SK-N-SH treated with all-trans-retinoic acid at 6 μM for 48 hours (cell line): ENCODE results near the gene CNOT6L.

ENCODE experiments used
- ATAC-seq: fragments of 200-7000 bp; cut with Tn5 transposase; 3 replicates; pipeline ENCODE4 v1.9.1; 2020; ENCODE audit warnings: mild to moderate bottlenecking, moderate library complexity
- ARNTL ChIP-seq: fragments of 450-650 bp; formaldehyde crosslinking; IDR thresholded peaks from 2 replicates; pipeline ENCODE4 v1.5.0; 2020; ENCODE audit warnings: low read depth, mild to moderate bottlenecking, moderate library complexity, borderline replicate concordance
- BACH2 ChIP-seq: fragments of 250-450 bp; sonication (Bioruptor Pico); IDR thresholded peaks from 2 replicates; pipeline ENCODE4 v1.9.0; 2021; ENCODE audit warnings: mild to moderate bottlenecking, borderline replicate concordance
- CSDC2 ChIP-seq: fragments of 250-450 bp; sonication (Bioruptor Pico); IDR thresholded peaks from 2 replicates; pipeline ENCODE4 v1.5.0; 2020; ENCODE audit warnings: mild to moderate bottlenecking, moderate library complexity
- GLIS3 ChIP-seq: fragments of 250-450 bp; sonication (Bioruptor Pico); IDR thresholded peaks from 2 replicates; pipeline ENCODE4 v1.5.0; 2020; ENCODE audit warnings: mild to moderate bottlenecking, moderate library complexity
- ISL1 ChIP-seq: fragments of 250-450 bp; sonication (Bioruptor Pico); IDR thresholded peaks from 2 replicates; pipeline ENCODE4 v2.1.2; 2022; ENCODE audit warnings: mild to moderate bottlenecking, moderate library complexity
- OSR1 ChIP-seq: fragments of 250-450 bp; sonication (Bioruptor Pico); IDR thresholded peaks from 2 replicates; pipeline ENCODE4 v1.8.0; 2022; ENCODE audit warnings: moderate library complexity, mild to moderate bottlenecking, inconsistent platforms
- PPARA ChIP-seq: fragments of 250-450 bp; sonication (Bioruptor Pico); IDR thresholded peaks from 2 replicates; pipeline ENCODE4 v1.5.0; 2020; ENCODE audit warnings: mild to moderate bottlenecking, borderline replicate concordance
- RARB ChIP-seq: fragments of 250-450 bp; sonication (Bioruptor Pico); IDR thresholded peaks from 2 replicates; pipeline ENCODE4 v1.8.0; 2021; ENCODE audit warnings: mild to moderate bottlenecking, moderate library complexity
- SNAI2 ChIP-seq: fragments of 250-450 bp; sonication (Bioruptor Pico); IDR thresholded peaks from 2 replicates; pipeline ENCODE4 v1.5.0; 2020; ENCODE audit warnings: mild to moderate bottlenecking, moderate library complexity
- TCF4 ChIP-seq: fragments of 250-450 bp; sonication (Bioruptor Pico); IDR thresholded peaks from 2 replicates; pipeline ENCODE4 v1.8.0; 2021; ENCODE audit warnings: mild to moderate bottlenecking, moderate library complexity, borderline replicate concordance
- TOX ChIP-seq: fragments of 250-450 bp; sonication (Bioruptor Pico); IDR thresholded peaks from 2 replicates; pipeline ENCODE4 v1.8.0; 2021; ENCODE audit warnings: mild to moderate bottlenecking, moderate library complexity, borderline replicate concordance
- ZC3H10 ChIP-seq: fragments of 250-450 bp; sonication (Bioruptor Pico); IDR thresholded peaks from 2 replicates; pipeline ENCODE4 v1.5.1; 2021; ENCODE audit warnings: mild to moderate bottlenecking, moderate library complexity
- ZFP3 ChIP-seq: fragments of 250-450 bp; sonication (Bioruptor Pico); IDR thresholded peaks from 2 replicates; pipeline ENCODE4 v1.5.0; 2020; ENCODE audit warnings: mild to moderate bottlenecking, moderate library complexity
- ZFP30 ChIP-seq: fragments of 450-650 bp; formaldehyde crosslinking; IDR thresholded peaks from 2 replicates; pipeline ENCODE4 v1.5.0; 2022; ENCODE audit warnings: mild to moderate bottlenecking, moderate library complexity
- ZNF565 ChIP-seq: fragments of 450-650 bp; formaldehyde crosslinking; conservative IDR thresholded peaks from 2 replicates; pipeline ENCODE4 v1.5.0; 2020; ENCODE audit warnings: low read depth, mild to moderate bottlenecking, moderate library complexity
- ZNF70 ChIP-seq: fragments of 450-650 bp; formaldehyde crosslinking; IDR thresholded peaks from 2 replicates; pipeline ENCODE4 v1.5.0; 2020; ENCODE audit warnings: mild to moderate bottlenecking, moderate library complexity
- ZNF8 ChIP-seq: fragments of 450-650 bp; formaldehyde crosslinking; IDR thresholded peaks from 2 replicates; pipeline ENCODE4 v1.5.0; 2020; ENCODE audit warnings: mild to moderate bottlenecking, moderate library complexity
- TF ChIP-seq, protein P1 (sequence below): fragments of 250-450 bp; sonication (Bioruptor Pico); IDR thresholded peaks from 2 replicates; pipeline ENCODE4 v1.8.0; 2020; ENCODE audit warnings: mild to moderate bottlenecking, moderate library complexity, borderline replicate concordance
- TF ChIP-seq, protein P2 (sequence below): fragments of 250-450 bp; sonication (Bioruptor Pico); IDR thresholded peaks from 2 replicates; pipeline ENCODE4 v1.8.0; 2021; ENCODE audit warnings: low read depth, mild to moderate bottlenecking, moderate library complexity, borderline replicate concordance
- TF ChIP-seq, protein P3 (sequence below): fragments of 250-450 bp; sonication (Bioruptor Pico); IDR thresholded peaks from 2 replicates; pipeline ENCODE4 v1.5.1; 2021; ENCODE audit warnings: mild to moderate bottlenecking, moderate library complexity
- TF ChIP-seq, protein P4 (sequence below): fragments of 250-450 bp; sonication (Bioruptor Pico); IDR thresholded peaks from 2 replicates; pipeline ENCODE4 v1.5.1; 2020; ENCODE audit warnings: low read depth, mild to moderate bottlenecking, moderate library complexity
- TF ChIP-seq, protein P5 (sequence below): fragments of 250-450 bp; sonication (Bioruptor Pico); IDR thresholded peaks from 2 replicates; pipeline ENCODE4 v1.5.0; 2020; ENCODE audit warnings: mild to moderate bottlenecking, moderate library complexity

The CNOT6L gene

DNA sequence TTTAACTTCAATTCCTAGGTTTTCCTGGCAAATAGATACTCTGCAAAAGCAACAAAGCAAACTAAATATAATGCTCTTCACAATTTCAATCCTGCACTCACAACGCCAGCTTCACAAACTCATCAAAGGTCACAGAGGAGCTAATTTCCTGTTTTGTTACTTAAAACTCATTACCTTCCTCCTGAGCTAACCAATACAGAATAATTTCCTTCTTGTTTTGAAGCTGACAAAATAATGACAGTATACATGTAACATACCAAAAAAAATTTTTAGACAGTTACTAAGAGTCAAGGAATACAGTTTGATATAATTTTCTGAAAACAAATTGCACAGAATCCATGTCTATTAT is 17.9 kb downstream of the CNOT6L start:
- no peak for ATAC-seq

DNA sequence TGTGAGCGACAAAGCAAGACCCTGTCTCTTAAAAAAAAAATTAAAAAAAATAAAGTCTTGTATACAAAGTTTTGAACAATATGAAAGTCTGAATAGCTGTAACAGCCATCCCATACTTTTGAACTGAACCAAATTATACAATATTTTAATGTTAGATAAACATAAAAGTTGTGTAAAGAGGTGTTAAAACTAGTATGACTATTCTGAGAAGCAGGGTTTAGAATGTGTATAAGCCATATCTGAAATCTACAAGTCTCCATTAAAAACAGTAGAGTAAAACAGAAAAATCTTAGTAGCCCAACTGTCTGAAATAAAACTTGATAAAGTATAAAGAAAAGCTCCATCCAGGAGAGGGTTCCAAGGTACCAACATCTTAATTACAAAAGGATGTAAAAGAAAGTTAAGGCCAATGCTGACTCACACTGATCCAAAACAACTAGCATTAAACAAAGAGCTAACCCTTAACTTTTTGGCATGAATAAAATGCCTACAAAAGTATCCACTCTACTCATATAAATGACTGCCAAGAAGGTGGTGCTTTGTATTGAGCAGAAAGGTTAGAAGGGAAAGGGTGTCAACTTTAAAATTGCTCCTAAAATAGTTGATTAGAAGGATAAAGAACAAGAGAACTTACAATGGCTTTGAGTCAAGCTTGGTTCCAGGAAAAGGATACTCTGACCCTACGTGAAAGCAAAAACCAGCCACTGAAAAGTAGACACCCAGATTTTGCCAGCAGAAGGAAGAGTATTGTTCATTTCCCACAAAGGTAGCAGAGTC is 18.5 kb downstream of the CNOT6L start:
- no peak for TF ChIP-seq RARB
- no peak for TF ChIP-seq ZNF565 (CRISPR knock-in tag)
- no peak for TF ChIP-seq SNAI2
- no peak for TF ChIP-seq ZNF8 (CRISPR knock-in tag)
- TF ChIP-seq, protein P1, sequence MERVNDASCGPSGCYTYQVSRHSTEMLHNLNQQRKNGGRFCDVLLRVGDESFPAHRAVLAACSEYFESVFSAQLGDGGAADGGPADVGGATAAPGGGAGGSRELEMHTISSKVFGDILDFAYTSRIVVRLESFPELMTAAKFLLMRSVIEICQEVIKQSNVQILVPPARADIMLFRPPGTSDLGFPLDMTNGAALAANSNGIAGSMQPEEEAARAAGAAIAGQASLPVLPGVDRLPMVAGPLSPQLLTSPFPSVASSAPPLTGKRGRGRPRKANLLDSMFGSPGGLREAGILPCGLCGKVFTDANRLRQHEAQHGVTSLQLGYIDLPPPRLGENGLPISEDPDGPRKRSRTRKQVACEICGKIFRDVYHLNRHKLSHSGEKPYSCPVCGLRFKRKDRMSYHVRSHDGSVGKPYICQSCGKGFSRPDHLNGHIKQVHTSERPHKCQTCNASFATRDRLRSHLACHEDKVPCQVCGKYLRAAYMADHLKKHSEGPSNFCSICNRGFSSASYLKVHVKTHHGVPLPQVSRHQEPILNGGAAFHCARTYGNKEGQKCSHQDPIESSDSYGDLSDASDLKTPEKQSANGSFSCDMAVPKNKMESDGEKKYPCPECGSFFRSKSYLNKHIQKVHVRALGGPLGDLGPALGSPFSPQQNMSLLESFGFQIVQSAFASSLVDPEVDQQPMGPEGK (CRISPR knock-in tag): no peak
- TF ChIP-seq CSDC2: no peak
- no peak for TF ChIP-seq ARNTL (CRISPR knock-in tag)
- TF ChIP-seq, protein P2, sequence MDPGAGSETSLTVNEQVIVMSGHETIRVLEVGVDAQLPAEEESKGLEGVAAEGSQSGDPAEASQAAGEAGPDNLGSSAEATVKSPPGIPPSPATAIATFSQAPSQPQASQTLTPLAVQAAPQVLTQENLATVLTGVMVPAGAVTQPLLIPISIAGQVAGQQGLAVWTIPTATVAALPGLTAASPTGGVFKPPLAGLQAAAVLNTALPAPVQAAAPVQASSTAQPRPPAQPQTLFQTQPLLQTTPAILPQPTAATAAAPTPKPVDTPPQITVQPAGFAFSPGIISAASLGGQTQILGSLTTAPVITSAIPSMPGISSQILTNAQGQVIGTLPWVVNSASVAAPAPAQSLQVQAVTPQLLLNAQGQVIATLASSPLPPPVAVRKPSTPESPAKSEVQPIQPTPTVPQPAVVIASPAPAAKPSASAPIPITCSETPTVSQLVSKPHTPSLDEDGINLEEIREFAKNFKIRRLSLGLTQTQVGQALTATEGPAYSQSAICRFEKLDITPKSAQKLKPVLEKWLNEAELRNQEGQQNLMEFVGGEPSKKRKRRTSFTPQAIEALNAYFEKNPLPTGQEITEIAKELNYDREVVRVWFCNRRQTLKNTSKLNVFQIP (CRISPR knock-in tag): no peak
- TF ChIP-seq ZNF70: no peak
- no peak for ATAC-seq

More for the DNA sequence above, 17.9 kb downstream of the CNOT6L start:
- no peak for TF ChIP-seq ISL1 (CRISPR knock-in tag)
- TF ChIP-seq PPARA: no peak
- TF ChIP-seq, protein P3, sequence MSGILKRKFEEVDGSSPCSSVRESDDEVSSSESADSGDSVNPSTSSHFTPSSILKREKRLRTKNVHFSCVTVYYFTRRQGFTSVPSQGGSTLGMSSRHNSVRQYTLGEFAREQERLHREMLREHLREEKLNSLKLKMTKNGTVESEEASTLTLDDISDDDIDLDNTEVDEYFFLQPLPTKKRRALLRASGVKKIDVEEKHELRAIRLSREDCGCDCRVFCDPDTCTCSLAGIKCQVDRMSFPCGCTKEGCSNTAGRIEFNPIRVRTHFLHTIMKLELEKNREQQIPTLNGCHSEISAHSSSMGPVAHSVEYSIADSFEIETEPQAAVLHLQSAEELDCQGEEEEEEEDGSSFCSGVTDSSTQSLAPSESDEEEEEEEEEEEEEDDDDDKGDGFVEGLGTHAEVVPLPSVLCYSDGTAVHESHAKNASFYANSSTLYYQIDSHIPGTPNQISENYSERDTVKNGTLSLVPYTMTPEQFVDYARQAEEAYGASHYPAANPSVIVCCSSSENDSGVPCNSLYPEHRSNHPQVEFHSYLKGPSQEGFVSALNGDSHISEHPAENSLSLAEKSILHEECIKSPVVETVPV (CRISPR knock-in tag): no peak

DNA sequence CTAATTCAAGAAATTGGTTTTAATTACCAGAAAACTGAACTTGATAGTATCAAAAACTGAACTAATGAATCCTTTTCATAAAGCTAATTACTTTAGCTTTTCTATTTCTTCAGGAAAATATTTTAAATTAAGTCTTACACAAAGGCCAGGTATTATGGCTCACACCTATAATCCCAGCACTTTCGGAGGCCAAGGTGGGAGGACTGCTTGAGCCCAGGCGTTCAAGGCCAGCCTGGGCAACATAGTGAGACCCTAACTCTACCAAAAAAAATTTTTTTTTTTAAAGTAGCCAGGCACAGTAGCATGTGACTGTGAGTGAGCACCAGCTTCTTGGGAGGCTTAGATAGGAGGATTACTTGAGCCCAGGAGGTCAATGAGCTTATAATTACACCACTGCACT is 19.1 kb downstream of the CNOT6L start:
- TF ChIP-seq, protein P4, sequence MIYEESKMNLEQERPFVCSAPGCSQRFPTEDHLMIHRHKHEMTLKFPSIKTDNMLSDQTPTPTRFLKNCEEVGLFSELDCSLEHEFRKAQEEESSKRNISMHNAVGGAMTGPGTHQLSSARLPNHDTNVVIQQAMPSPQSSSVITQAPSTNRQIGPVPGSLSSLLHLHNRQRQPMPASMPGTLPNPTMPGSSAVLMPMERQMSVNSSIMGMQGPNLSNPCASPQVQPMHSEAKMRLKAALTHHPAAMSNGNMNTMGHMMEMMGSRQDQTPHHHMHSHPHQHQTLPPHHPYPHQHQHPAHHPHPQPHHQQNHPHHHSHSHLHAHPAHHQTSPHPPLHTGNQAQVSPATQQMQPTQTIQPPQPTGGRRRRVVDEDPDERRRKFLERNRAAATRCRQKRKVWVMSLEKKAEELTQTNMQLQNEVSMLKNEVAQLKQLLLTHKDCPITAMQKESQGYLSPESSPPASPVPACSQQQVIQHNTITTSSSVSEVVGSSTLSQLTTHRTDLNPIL (CRISPR knock-in tag): no peak
- TF ChIP-seq ZFP30: no peak
- TF ChIP-seq ISL1 (CRISPR knock-in tag): no peak
- TF ChIP-seq PPARA: no peak
- no peak for TF ChIP-seq GLIS3 (CRISPR knock-in tag)
- no peak for TF ChIP-seq TCF4 (CRISPR knock-in tag)
- no peak for TF ChIP-seq ZNF70
- TF ChIP-seq TOX (CRISPR knock-in tag): no peak

DNA sequence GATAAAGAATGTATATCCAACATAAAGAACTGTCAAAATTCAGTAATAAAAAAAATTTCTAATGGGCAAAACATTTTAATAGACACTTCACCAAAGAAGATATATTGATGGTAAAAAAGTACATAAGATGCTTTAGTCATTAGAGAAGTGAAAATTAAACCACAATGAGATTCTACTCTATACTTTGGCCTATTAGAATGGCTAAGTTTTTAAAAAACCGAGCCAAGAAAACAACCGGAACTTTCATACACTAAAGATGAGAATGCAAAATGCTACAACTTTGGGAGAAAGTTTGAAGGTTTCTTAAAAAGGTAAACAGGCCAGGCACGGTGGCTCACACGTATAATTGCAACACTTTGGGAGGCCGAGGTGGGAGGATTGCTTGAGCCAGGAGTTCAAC is 20.8 kb downstream of the CNOT6L start:
- no peak for ATAC-seq
- no peak for TF ChIP-seq BACH2
- TF ChIP-seq ZC3H10 (CRISPR knock-in tag): no peak
- TF ChIP-seq ZFP3 (CRISPR knock-in tag): no peak
- TF ChIP-seq, protein P5, sequence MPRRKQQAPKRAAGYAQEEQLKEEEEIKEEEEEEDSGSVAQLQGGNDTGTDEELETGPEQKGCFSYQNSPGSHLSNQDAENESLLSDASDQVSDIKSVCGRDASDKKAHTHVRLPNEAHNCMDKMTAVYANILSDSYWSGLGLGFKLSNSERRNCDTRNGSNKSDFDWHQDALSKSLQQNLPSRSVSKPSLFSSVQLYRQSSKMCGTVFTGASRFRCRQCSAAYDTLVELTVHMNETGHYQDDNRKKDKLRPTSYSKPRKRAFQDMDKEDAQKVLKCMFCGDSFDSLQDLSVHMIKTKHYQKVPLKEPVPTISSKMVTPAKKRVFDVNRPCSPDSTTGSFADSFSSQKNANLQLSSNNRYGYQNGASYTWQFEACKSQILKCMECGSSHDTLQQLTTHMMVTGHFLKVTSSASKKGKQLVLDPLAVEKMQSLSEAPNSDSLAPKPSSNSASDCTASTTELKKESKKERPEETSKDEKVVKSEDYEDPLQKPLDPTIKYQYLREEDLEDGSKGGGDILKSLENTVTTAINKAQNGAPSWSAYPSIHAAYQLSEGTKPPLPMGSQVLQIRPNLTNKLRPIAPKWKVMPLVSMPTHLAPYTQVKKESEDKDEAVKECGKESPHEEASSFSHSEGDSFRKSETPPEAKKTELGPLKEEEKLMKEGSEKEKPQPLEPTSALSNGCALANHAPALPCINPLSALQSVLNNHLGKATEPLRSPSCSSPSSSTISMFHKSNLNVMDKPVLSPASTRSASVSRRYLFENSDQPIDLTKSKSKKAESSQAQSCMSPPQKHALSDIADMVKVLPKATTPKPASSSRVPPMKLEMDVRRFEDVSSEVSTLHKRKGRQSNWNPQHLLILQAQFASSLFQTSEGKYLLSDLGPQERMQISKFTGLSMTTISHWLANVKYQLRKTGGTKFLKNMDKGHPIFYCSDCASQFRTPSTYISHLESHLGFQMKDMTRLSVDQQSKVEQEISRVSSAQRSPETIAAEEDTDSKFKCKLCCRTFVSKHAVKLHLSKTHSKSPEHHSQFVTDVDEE (CRISPR knock-in tag): no peak
- TF ChIP-seq TCF4 (CRISPR knock-in tag): no peak
- TF ChIP-seq, protein P3 (CRISPR knock-in tag): no peak
- TF ChIP-seq SNAI2: no peak
- TF ChIP-seq, protein P4 (CRISPR knock-in tag): no peak
- no peak for TF ChIP-seq OSR1 (CRISPR knock-in tag)
- TF ChIP-seq TOX (CRISPR knock-in tag): no peak
- no peak for TF ChIP-seq ZNF565 (CRISPR knock-in tag)
- no peak for TF ChIP-seq ARNTL (CRISPR knock-in tag)
- no peak for TF ChIP-seq RARB
- TF ChIP-seq ISL1 (CRISPR knock-in tag): no peak
- no peak for TF ChIP-seq PPARA
- TF ChIP-seq GLIS3 (CRISPR knock-in tag): no peak

More for the DNA sequence above, 19.1 kb downstream of the CNOT6L start:
- no peak for ATAC-seq
